Esophagus squamous epithelium (tissue), 4 donors: Measurements from ENCODE around the gene FNDC5.

Experiments
- POLR2A ChIP-seq, 4 donors: fragments of 450-650 bp; IDR thresholded peaks; one replicate each; pipeline ENCODE4 v1.6.1; 2017; ENCODE audit warnings: antibody characterized with exemption in 4 of 4, mild to moderate bottlenecking in 4 of 4, moderate library complexity in 3 of 4
- TF ChIP-seq, protein P1 (sequence below), 6 experiments: fragments of 450-650 bp in 4 of 6; fragments of 200-600 bp in 2 of 6; sonication (generic) in 2 of 6; IDR thresholded peaks; one replicate each; pipeline ENCODE4 v1.5.1; 2016 to 2019; ENCODE audit warnings: antibody characterized with exemption in 6 of 6, mild to moderate bottlenecking in 4 of 6, moderate library complexity in 4 of 6

DNA sequence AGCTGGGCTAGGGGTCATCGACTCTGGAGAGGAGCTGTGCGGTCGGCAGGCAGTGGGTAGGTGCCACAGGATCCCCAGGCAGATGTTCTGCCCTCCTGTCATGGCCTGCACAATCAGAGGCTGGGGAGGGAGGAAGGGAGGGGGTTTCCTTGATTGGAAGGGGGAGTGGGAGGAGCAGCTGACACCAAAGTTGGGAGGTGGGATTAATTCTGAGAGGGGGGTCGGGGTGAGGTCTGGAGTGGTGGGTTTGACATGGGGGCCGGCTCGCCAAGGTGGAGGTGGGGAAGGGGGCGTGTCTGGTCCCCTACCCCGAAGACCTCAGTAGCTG lies 14.9 kb upstream of the FNDC5 start:
- TF ChIP-seq POLR2A (IDR thresholded peaks at IDR 0.05): no peak
- TF ChIP-seq, protein P1, sequence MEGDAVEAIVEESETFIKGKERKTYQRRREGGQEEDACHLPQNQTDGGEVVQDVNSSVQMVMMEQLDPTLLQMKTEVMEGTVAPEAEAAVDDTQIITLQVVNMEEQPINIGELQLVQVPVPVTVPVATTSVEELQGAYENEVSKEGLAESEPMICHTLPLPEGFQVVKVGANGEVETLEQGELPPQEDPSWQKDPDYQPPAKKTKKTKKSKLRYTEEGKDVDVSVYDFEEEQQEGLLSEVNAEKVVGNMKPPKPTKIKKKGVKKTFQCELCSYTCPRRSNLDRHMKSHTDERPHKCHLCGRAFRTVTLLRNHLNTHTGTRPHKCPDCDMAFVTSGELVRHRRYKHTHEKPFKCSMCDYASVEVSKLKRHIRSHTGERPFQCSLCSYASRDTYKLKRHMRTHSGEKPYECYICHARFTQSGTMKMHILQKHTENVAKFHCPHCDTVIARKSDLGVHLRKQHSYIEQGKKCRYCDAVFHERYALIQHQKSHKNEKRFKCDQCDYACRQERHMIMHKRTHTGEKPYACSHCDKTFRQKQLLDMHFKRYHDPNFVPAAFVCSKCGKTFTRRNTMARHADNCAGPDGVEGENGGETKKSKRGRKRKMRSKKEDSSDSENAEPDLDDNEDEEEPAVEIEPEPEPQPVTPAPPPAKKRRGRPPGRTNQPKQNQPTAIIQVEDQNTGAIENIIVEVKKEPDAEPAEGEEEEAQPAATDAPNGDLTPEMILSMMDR (IDR thresholded peaks at IDR 0.05): no peak
